NCI-H1092 (cell line): Measurements from ENCODE around the gene TUBGCP2.
A peak's percentile ranks its signal among the peaks of the same experiment; 100 is the strongest.
"Not testable (repeated sequence)": the region's sequence is repeated elsewhere in the genome, so short reads cannot be mapped to it uniquely, and the experiment has no call there.

Experiments
- DNase-seq: peaks from one replicate; lab custom pipeline; 2025; lab: John Stamatoyannopoulos, UW

TUBGCP2 gene

DNA sequence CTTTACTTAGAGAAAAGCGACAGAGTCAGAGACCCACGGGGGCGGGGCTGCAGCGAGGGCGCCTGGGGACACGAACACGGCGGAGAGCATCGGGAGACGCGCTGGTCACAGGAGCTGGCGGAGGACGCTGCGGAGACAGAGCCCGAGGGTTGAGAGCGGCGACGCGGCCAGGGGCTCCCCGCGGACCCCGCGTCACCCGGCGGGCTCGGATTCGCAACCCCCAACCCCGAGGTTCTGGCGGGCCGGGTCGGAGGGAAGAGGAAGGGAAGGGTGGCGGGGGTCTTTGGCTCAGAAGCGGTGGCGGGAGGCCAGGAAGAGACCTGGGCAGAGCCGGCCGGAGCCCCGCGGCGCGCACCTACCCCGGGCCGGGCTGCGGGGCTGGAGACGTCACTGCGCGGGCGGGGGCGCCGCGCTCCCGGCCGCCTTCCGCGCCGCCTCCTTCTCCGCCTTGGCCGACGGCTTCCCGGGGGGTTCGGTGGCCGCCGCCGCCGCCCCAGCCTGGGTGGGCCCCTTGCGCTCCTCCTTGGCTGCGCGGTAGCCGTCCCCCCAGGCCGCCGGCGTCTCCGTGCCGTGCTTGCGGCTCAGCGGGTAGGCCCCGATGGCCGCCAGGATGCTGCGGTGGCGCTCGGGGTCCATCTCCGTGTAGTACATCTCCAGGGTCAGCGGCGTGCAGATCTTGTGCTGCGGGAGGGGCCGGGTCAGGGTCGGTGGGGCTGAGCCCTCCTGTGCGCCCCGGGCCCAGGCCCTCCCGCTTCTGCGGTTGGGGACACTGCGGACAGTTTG is 17.0 kb upstream of the TUBGCP2 start:
- DNase-seq: no peak

DNA sequence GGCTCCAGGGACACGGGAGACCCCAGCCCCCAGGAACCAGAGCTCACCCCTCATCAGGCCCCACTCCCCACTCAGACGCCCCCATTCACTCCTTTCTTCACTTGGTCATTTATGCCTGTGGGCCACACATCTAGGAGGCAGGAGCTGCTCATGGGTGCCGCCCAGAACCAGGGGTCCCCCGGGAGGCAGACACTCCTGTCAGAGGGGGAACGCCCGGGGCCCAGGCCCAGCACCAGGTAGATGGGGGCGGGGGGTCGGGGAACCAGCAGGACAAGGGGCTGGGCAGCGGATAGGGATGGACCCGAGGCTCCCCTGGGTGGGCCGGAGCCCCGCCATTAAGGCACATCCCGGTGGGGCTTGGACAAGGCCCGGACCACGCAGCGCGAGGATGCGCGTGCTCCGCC is 16.2 kb upstream of the TUBGCP2 start:
- DNase-seq: no peak

DNA sequence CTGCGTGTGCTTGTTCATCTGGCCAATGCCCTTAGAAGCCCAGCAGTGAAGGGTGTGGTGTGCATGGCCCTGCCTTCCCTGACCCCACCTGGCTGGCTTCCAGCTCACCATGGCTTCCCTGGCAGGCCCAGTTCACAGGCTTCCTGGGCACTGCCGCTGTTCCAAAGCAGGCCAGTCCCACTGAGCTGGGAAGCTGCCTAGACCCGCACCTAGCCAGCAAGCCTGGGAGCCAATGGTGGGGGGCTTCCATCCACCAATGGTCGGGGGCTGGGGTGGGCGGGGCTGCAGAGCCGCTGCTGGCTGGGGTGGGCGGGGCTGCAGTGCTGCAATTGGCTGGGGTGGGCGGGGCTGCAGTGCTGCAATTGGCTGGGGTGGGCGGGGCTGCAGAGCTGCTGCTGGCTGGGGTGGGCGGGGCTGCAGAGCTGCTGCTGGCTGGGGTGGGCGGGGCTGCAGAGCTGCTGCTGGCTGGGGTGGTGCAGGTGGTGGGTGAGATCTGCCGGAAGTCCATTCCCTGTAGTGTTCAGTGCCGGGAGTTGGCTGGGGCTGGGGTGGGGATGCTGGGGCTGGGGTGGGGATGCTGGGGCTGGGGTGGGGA is 15.6 kb upstream of the TUBGCP2 start:
- peak; percentile 52 for DNase-seq

DNA sequence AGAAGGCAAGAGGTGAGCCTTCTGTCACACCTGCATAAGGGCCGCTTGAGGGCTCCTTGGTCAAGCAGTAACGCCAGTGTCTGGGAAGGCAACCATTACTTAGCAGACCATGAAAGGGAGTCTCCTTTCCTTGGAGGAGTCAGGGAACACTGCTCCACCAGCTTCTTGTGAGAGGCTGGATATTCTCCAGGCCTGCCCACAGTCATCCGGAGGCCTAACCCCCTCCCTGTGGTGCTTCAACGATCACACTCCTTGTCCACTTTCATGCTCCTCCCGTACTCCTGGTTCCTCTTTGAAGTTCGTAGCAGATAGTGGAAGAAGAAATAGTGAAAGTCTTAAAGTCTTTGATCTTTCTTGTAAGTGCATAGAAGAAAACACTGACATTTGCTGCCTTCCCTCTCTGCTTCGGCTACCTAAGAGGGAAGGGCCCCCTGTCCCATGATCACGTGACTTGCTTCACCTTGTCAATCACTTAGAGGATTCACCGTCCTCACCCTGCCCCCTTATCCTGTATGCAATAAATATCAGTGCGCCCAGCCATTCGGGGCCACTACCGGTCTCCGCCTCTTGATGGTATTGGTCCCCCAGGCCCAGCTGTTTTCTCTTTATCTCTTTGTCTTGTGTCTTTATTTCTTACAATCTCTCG is 13.5 kb upstream of the TUBGCP2 start:
- DNase-seq: not testable (repeated sequence)

DNA sequence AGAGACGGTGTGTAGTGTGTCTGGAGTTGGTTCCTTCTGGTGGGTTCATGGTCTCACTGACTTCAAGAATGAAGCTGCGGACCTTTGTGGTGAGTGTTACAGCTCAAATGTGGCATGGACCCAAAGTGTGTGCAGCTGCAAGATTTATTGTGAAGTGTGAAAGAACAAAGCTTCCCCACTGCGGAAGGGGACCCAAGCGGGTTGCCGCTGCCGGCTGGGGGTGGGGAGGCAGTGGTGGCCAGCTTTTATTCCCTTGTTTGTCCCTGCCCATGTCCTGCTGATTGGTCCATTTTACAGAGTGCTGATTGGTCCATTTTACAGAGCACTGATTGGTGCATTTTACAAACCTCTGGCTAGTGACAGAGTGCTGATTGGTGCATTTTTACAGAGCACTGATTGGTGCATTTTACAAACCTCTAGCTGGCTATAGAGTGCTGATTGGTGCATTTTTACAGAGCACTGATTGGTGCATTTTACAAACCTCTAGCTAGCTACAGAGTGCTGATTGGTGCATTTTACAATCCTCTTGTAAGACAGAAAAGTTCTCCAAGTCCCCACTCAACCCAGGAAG is 12.3 kb upstream of the TUBGCP2 start:
- not testable (repeated sequence) for DNase-seq

DNA sequence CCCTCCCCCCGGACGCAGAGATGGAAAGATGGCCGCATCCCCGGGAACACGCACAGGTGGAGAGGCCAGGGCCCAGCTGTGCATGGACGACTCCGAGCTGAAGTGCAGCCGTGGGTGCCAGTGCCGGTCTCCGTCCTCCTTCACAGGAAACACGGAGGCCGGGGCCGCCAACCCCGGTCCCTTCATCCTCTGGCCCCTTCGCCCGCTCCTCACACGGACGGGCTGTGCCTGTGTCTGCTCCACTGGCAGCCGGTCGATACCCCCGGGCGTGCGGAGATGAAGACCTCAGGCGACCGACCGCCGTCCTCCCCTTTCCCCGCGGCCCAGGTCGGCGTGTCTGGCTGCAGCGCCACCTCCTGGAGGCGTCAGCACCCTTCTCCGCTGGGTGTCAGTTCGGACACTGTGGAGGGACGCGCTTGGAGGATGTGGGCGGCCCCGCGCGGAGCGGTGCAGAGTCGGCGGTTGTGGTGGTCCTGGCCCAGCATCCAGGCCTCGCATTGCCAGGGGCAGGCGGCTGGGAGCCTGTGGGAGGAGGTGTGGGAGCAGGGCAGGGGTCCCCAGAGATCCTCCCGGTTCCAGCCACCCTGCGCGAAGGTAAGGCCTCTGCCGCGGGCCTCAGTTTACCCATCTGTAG is 9.9 kb upstream of the TUBGCP2 start:
- DNase-seq: peak; percentile 60

DNA sequence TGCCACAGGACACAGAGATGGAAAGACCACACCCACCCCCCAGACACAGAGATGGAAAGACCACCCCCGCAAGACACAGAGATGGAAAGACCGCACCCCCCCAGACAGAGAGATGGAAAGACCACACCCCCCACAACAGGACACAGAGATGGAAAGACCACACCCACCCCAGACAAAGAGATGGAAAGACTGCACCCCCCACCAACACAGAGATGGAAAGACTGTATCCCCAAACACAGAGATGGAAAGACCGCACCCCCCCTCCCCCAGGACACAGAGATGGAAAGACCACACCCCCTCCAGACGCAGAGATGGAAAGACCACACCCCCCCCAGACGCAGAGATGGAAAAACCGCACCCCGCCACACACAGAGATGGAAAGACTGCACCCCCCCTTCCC is 8.1 kb upstream of the TUBGCP2 start:
- no peak for DNase-seq

DNA sequence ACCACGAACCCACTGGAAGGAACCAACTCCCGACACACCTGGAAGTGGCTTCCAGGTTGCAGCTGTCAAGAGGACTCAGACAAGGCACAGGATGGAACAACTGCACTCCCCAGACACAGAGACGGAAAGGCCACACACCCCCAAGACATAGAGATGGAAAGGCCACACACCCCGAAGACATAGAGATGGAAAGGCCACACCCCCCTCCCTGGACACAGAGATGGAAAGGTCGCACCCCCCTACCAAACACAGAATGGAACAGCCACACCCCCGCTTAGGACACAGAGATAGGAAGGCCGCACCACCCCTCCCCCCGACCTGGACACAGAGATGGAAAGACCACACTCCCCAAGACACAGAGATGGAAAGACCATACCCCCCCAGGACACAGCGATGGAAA is 7.6 kb upstream of the TUBGCP2 start:
- no peak for DNase-seq

DNA sequence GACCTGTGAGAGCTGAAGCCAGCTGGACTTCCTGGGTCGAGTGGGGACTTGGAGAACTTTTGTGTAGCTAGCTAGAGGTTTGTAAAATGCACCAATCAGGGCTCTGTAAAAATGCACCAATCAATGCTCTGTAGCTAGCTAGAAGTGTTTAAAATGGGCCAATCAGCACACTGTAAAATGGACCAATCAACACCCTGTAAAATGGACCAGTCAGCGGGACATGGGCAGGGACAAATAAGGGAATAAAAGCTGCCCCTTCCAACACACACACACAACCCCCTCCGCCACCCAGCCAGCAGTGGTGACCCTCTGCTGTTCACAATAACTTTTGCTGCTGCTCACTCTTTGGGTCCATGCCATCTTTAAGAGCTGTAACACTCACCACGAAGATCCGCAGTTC is 7.2 kb upstream of the TUBGCP2 start:
- no peak for DNase-seq

DNA sequence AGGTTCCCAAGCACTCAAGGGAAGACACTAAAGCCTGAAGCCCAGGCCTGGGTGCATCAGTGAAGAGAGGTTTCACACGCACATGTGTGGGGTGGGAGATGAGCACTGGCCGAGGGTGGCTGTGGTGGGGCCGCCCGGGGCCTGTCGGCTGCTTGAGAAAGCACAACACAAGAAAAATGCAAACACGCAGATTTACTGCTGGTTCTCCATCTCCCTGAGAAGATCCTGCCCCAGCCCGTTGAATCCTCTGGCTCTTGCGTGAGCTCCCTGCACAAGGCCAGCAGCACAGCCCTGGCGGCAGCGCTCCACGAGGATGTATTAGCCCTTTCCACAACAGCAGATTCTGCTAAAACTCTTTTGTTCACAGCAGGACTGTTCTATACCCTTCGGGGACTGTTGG is 6.2 kb upstream of the TUBGCP2 start:
- no peak for DNase-seq

DNA sequence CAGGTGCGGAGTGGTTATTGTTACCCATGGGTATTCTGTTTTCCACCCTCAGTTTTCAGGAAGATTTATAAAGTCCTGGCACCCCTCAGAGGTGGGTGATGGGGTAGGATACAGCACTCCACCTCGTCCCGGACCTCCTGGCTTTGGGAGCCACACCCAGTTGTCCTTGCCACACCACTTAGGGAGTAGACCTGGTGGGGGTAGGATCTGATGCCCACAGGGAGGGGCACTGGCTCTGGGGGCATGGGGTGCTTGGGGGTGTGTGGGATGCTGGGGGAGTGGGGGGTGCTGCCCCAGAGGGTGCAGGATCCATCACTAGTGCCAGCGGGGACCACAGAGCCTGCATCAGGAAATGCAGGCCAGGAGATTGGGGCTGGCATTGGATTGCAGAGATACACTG is 4.5 kb upstream of the TUBGCP2 start:
- DNase-seq: no peak

DNA sequence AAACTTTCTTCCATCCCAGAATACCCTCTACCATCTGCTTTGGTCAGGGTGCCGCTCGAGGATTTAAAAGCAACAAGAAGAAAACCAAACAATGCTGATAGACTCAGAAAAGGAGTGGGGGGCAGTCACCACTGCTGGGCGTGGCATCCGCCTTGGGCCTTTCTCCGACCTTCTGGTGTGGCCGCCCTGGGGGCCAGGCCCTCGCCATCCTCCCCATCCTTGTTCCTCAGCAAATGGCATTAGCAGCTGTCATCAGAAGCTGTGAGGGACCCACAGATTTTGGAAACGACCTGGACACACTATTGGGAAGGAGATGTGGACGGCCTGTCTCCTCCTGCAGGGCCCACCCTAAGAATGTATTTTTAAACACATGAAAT is 4.1 kb upstream of the TUBGCP2 start:
- no peak for DNase-seq

DNA sequence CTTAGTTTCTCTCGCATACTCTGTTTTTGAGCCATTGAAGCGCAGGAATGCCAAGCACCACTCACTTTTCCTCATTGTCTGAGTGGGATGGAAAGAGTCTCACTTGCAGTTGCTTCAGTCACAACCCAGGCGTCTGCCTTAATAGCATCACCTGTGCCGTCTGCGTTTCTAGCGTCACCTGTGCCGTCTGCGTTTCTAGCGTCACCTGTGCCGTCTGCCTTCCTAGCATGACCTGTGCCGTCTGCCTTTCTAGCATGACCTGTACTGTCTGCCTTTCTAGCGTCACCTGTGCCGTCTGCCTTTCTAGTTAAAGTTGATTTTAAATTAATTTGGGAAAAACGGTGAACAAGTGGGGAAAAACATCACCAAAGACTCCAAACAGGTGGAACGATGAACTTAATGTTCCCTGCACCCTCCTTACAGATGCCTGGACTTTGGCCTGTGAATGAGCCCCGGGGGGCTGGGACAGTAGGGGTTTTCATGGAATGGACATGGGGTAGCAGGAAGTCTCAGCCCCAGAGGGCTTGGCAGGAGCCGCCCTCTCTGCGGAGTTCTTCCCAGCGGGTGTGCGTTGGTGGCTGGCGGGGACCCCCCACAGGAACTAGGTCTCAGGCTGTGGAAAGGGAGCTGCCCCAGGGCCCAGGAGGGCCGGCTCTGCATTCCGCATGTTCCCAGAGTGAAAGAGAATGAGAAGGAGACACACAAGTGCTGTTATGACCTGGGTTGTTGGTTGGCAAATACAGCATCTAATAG is 3.5 kb upstream of the TUBGCP2 start:
- DNase-seq: no peak

DNA sequence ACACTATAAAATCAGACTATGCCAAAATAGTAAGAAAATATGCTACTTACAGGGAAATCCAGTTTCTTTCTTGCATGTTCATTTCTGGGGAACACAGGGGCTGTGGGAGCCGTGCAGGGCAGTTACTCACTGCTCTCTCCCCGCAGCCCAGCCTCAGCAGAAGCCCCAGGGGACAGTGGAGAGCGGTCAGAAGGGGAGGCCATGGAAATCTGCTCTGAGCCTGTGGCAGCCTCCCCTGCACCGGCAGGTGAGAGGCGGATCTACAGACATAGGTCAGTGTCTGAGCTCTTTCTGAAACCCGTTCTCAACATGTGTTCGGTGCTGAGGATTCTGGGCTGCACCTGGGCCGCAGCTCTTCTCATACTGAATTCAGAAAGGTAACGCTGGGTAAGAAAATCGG is 2.9 kb upstream of the TUBGCP2 start:
- no peak for DNase-seq

DNA sequence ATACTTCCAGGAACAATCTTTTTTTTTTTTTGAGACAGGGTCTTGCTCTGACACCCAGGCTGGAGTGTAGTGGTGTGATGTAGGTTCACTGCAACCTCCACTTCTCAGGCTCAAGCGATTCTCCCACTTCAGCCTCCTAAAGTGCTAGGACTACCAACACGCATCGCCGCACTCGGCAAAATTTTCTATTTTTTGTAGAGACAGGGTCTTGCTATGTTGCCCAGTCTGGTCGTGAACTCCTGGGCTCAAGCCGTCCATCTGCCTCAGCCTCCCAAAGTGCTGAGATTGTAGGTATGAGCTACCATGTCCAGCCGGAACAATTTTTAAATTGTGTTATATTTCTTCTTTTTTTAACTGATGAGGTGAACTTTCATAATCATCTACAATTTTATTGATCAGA is 2.1 kb upstream of the TUBGCP2 start:
- no peak for DNase-seq

DNA sequence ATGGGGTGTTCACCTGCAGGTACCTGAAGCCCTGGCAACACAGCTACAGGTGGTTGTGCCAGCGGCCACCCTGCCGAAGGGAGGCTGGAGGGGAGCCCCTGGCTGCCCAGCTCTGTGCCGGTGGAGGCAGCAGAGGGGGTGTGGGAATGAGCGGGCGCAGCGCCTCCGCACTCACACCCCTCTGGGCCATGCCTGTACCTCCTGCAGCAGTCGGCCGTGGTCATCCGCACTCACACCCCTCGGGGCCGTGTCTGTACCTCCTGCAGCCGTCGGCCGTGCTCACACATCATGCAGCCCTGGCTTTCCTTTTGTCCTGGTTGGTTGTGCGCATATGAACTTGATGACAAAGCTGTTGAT is 1.7 kb upstream of the TUBGCP2 start:
- no peak for DNase-seq

DNA sequence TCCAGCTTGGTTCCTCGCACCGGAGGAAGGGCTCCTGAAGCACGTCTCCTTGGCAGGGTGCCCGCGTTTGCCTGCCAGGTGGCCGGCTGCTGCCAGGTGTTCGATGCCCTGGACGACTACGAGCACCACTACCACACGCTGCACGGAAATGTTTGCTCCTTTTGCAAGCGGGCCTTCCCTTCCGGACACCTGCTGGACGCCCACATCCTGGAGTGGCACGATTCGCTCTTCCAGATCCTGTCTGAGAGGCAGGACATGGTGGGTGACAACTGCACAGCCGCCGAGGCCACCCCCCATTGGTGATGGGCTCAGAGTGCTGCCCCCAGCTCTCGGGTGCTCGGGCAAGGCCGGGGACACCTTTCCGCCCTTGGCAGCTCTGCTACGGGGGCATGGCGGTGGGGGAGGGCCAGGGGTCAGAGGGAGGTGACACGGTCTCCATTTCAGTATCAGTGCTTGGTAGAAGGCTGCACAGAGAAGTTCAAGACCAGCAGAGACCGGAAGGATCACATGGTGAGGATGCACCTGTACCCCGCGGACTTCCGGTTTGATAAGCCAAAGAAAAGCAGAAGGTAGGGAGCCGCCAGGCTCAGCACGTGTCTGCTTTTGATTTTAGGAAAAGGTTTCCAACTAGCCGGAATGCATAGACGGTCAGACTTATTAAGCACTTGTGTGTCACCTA is 1.2 kb upstream of the TUBGCP2 start:
- DNase-seq: no peak

DNA sequence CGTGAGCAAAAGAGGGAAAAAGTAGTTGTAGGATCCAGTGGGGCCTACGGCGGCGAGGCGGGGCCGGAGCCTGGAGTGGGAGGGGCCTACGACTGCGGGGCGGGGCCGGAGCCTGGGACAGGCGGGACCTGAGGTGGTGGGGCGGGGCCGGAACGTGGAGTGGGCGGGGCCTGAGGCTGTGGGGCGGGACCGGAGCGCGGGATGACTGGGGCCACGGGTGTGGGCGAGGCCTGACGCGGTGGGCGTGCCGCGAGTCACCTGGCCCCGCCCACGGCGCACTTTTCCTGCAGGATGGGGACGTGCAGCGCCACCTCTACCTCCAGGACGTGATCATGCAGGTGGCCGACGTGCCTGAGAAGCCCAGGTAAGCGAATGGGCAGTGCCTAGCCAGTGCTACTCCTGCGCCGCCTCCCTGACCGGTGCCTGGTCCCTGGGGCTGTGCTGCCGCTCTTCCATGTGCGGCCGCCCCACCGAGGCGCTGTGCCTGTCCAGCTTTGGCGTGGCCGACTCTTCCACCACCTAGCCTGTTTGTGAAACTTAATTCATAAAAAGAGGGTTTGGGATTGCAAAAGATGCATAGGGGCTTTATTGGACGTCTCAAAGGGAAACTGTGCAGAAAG is 538 bp upstream of the TUBGCP2 start:
- DNase-seq: peak; percentile 62

DNA sequence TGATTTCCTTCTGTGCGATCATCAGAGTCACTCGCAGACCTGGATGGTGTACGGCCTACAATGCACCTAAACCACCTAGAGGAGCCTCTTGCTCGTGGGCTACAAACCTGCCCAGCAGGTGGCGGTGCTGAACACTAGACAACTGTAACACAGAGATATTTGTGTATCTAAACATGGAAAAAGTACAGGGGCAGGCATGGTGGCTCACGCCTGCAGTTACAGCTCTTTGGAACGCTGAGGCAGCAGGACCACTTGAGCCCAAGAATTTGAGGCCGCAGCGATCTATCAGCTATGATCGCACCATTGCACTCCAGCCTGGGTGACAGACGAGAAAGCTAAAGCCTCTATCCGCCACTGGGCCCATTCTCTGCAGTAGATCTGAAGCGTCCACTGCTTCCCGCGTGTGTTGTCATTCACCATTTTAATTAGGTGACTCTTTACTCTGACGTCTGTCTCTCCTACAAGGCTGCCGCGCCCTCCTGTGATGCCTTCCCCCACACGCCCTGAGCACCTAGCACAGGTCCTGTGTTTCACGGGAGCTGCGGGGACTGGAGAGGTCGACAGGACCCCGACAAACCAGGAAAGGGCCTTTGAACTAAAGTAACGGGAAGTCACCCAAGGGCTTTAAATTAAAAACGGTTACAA is 774 bp downstream of the TUBGCP2 start:
- DNase-seq: no peak

DNA sequence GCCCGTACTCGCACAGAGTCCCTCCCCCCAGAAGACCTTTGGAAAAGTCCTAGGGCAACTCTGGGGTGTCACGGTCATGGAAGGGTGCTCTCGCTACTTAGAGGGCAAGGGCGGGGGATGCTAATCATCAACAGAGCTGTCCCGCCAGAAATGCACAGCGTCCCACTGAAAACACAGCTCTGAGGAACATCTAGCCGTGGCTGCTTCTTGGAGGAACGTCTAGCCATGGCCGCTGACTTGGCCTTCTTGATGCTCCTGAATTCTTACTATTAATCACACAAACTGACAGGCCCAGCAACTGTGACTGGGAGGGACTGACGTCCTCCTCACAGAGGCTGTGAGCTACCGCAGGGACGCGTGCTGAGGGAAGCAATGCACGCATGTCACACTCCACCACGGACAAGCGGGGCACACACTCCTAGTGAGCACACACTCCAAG is 1.7 kb downstream of the TUBGCP2 start:
- no peak for DNase-seq
